Posterior cingulate gyrus (tissue), 11 donors: ENCODE data around the gene ADAD2.
A peak's percentile ranks its signal among the peaks of the same experiment; 100 is the strongest.

Experiments used
- DNase-seq, 10 donors: peaks; one replicate each; pipeline versions ENCODE4 v3.0.0 to v3.0.0-alpha.2; 2020 to 2021; ENCODE audit warnings: mixed read lengths in 3 of 10
- intact Hi-C: fragments of 100-400 bp; cut with DNase I; formaldehyde crosslinking; loops from one replicate; pipeline ENCODE4 v1.15.1; 2023

The ADAD2 gene

DNA sequence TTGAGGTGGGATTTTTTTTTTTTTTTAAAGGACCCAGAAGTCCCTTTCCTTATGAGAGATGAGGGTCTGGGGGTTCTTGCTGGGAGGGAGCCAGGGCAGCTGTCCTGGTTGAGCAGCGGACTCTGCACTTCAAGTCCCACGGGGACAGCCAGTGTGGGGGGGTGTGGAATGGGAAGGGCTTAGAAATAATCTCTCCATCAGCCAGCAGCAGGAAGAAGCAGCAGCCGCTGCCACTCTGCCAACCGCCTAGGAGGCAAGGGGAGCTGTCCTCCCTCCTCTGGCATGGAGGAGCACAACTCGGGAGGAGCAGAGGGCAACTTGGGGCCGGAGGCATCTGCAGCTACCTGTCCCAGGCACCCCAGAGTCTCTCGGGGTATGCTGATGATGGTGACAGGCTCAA lies 49.0 kb downstream of the ADAD2 start, which contains the start of gene KCNG4:
KCNG4 (minus strand) TSS at position 104 of the 400 bp plus-strand sequence. CDS start 2,527 bp downstream, outside the sequence.
- intact Hi-C loops, result no loop called here
- peak in 1 of 10 donors; percentile 15 for DNase-seq

DNA sequence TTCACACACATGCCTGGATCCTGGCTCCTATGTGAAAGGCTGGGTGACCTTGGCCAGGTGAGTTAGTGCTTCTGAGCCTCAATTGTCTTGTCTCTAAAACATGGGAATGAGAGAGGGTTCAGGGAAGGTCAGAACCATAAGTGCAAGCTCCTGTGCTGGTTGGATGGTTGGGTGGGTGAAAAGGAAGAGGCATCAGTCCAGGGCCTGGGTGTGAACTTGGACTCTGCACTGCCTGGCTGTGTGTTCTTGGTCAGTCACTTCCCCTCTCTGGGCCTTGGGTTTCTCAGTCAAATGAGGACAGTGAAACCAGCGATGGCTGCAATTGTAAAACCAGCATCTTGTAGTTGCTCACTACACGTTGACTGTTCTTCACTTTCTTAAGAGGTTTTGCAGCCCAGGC lies 49.5 kb downstream of the ADAD2 start:
- peak in 1 of 10 donors; percentile 48 for DNase-seq
- intact Hi-C loops, result no loop called here

DNA sequence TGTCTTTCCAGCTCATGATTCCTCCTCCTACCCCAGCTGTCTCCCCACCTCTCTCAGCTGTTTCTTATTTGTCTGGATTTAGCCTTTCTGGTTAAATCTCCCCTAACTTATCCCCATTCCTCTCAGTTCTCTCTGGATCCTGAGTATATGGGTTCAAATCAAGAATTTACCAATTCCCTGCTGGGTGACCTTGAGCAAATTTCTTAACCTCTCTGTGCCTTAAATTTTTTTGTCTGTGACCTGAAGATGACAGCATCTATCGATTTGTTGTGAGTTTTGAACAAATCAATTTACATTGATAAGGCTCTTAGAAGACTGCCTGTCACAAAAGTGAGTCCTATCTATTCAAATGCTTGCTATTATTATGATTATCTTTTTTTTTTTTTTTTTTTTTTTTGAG lies 50.8 kb downstream of the ADAD2 start:
- DNase-seq, result no peak
- intact Hi-C loops, result no loop called here

DNA sequence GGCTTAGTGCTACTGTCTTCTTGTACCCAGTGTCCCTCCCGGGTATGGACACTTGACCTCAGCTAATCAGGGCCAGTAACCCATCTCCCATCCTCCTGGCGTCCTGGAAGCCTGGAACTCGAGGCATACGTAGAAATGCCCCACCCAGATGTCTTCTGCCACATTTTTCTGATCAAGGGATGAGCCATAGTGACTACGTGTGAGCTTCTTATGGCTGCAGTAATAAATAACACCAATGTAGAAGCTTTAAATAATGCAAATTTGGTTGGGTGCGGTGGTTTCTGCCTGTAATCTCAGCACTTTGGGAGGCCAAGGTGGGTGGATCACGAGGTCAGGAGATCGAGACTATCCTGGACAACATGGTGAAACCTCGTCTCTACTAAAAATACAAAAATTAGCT lies 51.9 kb downstream of the ADAD2 start:
- DNase-seq, result peak in 1 of 10 donors; percentile 33
- intact Hi-C loops, result no loop called here

DNA sequence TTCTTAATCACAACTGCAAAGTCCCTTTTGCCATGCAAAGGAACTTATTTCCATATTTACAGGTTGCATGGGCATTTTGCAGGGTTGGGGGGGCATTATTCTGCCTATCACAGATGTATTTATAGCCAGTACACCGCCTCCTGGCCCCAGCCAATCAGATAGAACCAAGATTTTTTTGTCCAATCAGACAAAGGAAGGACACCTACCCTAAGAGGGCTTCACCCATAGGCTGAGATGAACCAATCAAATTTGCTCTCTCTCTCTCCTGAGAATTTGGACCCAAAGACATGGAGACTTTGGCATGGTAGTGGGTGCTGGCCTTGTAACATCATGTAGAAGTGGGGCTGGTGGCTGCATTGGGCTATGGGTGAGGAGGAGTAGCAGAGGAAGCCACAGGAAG lies 52.8 kb downstream of the ADAD2 start:
- DNase-seq, result peak in 1 of 10 donors; percentile 7
- intact Hi-C loops, result no loop called here

DNA sequence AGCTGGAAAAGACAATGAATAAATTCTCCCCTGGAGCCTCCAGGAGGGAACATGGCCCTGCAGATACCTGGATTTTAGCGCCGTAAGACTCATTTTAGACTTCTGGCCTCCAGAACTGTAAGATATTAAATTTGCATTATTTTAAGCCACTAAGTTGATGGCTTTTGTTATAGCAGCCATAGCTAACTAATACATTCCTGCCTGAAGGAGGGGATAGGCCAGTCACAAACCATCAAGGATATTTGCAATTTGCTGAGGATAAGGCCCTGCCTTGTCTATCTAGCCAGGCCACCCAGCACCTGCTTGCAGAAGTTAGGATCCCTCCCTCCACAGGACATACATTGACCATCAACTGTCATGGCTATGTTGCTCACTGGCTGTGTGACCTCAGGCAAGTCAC lies 53.8 kb downstream of the ADAD2 start:
- intact Hi-C loops, result no loop called here
- DNase-seq, result no peak

DNA sequence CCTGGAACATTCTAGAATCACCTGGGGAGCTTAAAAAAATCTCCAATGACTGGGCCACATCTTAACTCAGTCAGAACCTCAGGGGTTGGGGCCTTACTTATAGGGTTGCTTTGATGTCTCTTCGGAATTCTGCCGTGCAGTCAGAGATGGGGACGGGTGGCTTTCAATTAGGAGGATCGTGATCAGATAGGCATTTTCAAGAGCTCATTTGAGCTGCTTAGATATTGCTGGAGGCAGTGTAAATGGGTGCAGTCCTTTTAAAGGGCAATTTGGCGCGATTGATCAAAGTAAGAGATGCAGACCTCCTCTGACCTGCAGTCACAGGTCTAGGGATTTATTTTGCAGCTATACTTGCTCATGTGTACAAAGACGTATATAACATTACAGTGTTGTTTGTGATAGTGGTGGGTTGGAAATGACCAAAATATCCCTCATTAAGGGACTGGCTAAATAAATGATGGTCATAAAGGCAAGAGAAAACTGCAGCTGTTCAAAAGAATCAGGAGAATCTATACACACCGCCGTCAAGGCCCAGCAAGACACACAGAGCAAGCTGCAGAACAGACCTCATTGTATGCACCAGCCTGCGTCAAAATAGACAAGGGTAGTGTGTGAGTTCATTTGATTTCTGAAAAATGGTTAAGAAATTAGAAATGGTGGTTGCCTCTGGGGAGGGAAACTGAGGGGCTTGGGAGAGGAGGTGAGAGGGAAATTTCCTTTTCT lies 55.2 kb downstream of the ADAD2 start:
- DNase-seq, result peak in 1 of 10 donors; percentile 17
- intact Hi-C loops, result no loop called here

DNA sequence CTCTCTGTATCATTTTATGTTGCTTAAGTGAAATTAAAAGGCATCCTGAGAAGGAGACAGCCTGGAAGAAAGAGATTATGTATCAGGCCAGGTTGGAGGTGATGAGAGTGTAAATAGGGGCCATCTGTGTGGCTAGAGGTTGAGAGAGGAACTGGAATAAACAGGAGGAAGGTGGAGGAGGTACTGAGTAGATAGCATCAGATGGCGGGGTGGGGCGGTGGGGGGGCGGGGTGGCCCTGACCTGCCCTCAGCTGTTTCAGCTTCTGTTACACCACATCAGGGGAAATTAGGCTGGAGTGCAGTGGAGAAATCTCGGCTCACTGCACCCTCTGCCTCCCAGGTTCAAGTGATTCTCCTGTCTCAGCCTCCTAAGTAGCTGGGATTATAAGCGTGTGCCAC lies 55.7 kb downstream of the ADAD2 start:
- DNase-seq, result peak in 1 of 10 donors; percentile 20
- intact Hi-C loops, result no loop called here
